Inferior parietal cortex (tissue), 1 donor: ENCODE measurements around the gene CELSR1.
"Not testable (repeated sequence)": the region's sequence is repeated elsewhere in the genome, so short reads cannot be mapped to it uniquely, and the experiment has no call there.

Experiments
- DNase-seq: peaks from one replicate; pipeline ENCODE4 v3.0.0-alpha.2; 2016; ENCODE audit errors: extremely low spot score

CELSR1 gene

GRCh38 chr22:46320166-46320710 is 217.2 kb downstream of the CELSR1 start:
- no peak for DNase-seq

GRCh38 chr22:46319319-46319718 is 218.1 kb downstream of the CELSR1 start:
- no peak for DNase-seq

- no peak for DNase-seq
These were observed 218.8 kb downstream of the CELSR1 start for GRCh38 chr22:46318576-46318975.

- no peak for DNase-seq
These were observed 219.8 kb downstream of the CELSR1 start for GRCh38 chr22:46317646-46318045.

GRCh38 chr22:46315976-46316375 is 221.4 kb downstream of the CELSR1 start:
- no peak for DNase-seq

GRCh38 chr22:46312848-46313247 is 224.6 kb downstream of the CELSR1 start:
- DNase-seq = not testable (repeated sequence)

- DNase-seq = no peak
These were observed 225.4 kb downstream of the CELSR1 start for GRCh38 chr22:46312056-46312455.
